HG02678 (cell line): ENCODE data around the gene CYB561D1.

Source experiments
- ATAC-seq: cut with Tn5 transposase; IDR thresholded peaks from one replicate; pipeline ENCODE4 v1.9.1; 2021; ENCODE audit warnings: mild to moderate bottlenecking, moderate library complexity; ENCODE audit not compliant: unreplicated experiment

Gene CYB561D1

GRCh38 chr1:109499661-109500536 is 6.0 kb downstream of the CYB561D1 start:
- no peak for ATAC-seq

- no peak for ATAC-seq
Observed at GRCh38 chr1:109500941-109501381, 7.1 kb downstream of the CYB561D1 start.

GRCh38 chr1:109501644-109502363 is 7.9 kb downstream of the CYB561D1 start:
- ATAC-seq: no peak

- ATAC-seq: no peak
Observed at GRCh38 chr1:109502364-109502851, 8.5 kb downstream of the CYB561D1 start.

- ATAC-seq: no peak
Observed at GRCh38 chr1:109503935-109504334, 10.0 kb downstream of the CYB561D1 start.

GRCh38 chr1:109504974-109505373 is 11.1 kb downstream of the CYB561D1 start:
- ATAC-seq: no peak

- no peak for ATAC-seq
Observed at GRCh38 chr1:109508001-109508872, 14.3 kb downstream of the CYB561D1 start.

GRCh38 chr1:109508873-109509175 is 14.9 kb downstream of the CYB561D1 start:
- ATAC-seq: no peak

- ATAC-seq: peak; percentile 63
Observed at GRCh38 chr1:109509176-109510134, 15.6 kb downstream of the CYB561D1 start, which contains the start of gene AMIGO1. Gene AMIGO1, minus strand, starts transcription at chr1:109509727. Its CDS starts 815 bp downstream, at chr1:109508912.

- no peak for ATAC-seq
Observed at GRCh38 chr1:109513110-109513710, 19.3 kb downstream of the CYB561D1 start.

GRCh38 chr1:109514846-109515245 is 21.0 kb downstream of the CYB561D1 start:
- no peak for ATAC-seq

GRCh38 chr1:109516872-109517271 is 23.0 kb downstream of the CYB561D1 start:
- ATAC-seq: no peak

GRCh38 chr1:109517337-109517736 is 23.4 kb downstream of the CYB561D1 start:
- ATAC-seq: no peak

GRCh38 chr1:109521002-109521951 is 27.4 kb downstream of the CYB561D1 start:
- no peak for ATAC-seq

- no peak for ATAC-seq
Observed at GRCh38 chr1:109522026-109522425, 28.1 kb downstream of the CYB561D1 start.

- no peak for ATAC-seq
Observed at GRCh38 chr1:109523706-109524105, 29.8 kb downstream of the CYB561D1 start.

- peak; percentile 63 for ATAC-seq
Observed at GRCh38 chr1:109527098-109527811, 33.4 kb downstream of the CYB561D1 start.
